Epithelial cell of esophagus (primary cell): ENCODE data around the gene SLC2A1.

ENCODE experiments used
- DNase-seq: peaks from one replicate; pipeline ENCODE4 v3.0.0; 2010; ENCODE audit warnings: low read depth
- H3K4me3 ChIP-seq: 2 replicates; pipeline ENCODE4 v1.5.1; 2011; ENCODE audit warnings: mild to moderate bottlenecking, low read length, control low read depth
- CTCF ChIP-seq: IDR thresholded peaks from 2 replicates; pipeline ENCODE4 v1.5.1; 2011; ENCODE audit warnings: low read depth, mild to moderate bottlenecking, low read length, control low read depth, inconsistent platforms; ENCODE audit not compliant: insufficient read depth; ENCODE audit errors: missing control alignments

Gene SLC2A1

GRCh38 chr1:42932442-42932941, 26.2 kb downstream of the SLC2A1 start:
- DNase-seq = no peak
- no peak for TF ChIP-seq CTCF
- no peak overlapping the region for H3K4me3 ChIP-seq

GRCh38 chr1:42931911-42932422, 26.7 kb downstream of the SLC2A1 start:
- TF ChIP-seq CTCF = no peak
- H3K4me3 ChIP-seq = no peak overlapping the region
- peak; percentile 75 for DNase-seq

GRCh38 chr1:42931108-42931539, 27.5 kb downstream of the SLC2A1 start:
- H3K4me3 ChIP-seq = no peak overlapping the region
- DNase-seq = peak; percentile 47
- peak; percentile 61 for TF ChIP-seq CTCF

- no peak for DNase-seq
- no peak for TF ChIP-seq CTCF
- no peak overlapping the region for H3K4me3 ChIP-seq
Observed at GRCh38 chr1:42930178-42931107, 28.2 kb downstream of the SLC2A1 start.

GRCh38 chr1:42929434-42930177, 29.1 kb downstream of the SLC2A1 start:
- no peak for DNase-seq
- H3K4me3 ChIP-seq = no peak overlapping the region
- no peak for TF ChIP-seq CTCF

- H3K4me3 ChIP-seq = no peak overlapping the region
- no peak for TF ChIP-seq CTCF
- no peak for DNase-seq
Observed at GRCh38 chr1:42928859-42929258, 29.8 kb downstream of the SLC2A1 start.
